ENCODE results near the gene SIDT1.
A peak's percentile ranks its signal among the peaks of the same experiment; 100 is the strongest.

The SIDT1 gene

DNA sequence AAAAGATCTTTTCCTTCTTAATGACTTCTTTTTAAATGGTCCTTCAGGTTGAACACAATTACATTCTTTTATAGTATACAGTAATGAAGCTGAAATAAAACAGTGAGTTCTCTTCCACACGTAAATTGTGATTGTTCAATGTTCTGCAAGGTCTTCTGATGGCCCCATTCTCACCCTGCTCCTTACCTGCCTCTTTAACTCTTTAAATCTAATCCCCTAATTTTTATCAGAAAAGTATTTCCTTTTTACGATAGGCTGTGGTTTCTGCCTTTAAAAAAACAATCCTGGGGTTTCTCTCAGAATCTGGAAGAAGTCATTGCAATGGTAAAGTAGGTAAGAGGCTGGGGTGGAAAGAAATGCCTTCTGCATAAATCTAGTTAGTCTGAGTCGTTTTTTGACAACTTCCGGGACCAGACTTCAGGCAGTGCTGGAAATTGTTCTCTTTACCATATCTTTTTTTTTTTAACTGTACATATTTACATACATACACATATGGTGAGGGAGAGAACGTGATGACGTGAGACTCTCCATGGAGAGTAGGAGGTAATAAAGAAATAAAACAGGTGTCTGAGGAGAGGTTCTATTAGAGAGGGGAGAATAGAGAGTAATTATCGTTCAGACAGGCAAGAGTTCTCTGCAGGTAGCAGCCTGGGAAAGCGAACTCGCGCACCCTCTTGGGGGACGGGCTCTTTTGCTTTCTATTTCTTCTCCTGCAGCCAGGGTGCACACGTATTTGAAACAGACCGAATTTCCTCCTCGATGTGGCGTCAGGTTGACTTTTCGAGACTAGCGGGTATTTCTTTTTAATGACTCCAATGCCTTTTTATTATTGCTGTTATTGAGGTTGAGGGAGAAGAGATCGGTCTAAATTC is at the start of gene SIDT1:
Gene SIDT1 (plus strand): TSS at position 730 of the 872 bp plus-strand sequence. CDS start 467 bp downstream, outside the sequence.
- no peak for DNase-seq

DNA sequence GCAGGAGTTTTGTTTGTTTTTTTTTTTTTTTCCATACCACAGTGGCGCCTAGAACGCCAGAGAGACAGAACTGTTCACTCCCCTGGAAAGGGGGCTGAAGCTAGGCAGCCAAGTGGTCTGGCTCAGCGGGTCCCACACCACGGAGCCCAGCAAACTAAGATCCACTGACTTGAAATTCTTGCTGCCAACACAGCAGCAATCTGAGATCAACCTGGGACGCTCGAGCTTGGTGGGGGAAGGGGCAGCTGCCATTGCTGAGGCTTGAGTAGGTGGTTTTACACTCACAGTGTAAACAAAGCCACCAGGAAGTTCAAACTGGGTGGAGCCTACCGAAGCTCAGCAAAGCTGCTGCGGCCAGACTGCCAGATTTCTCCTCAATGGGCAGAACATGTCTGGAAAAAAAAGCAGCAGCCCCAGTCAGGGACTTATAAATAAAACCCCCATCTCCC is 47.2 kb upstream of the SIDT1 start:
- DNase-seq: no peak

DNA sequence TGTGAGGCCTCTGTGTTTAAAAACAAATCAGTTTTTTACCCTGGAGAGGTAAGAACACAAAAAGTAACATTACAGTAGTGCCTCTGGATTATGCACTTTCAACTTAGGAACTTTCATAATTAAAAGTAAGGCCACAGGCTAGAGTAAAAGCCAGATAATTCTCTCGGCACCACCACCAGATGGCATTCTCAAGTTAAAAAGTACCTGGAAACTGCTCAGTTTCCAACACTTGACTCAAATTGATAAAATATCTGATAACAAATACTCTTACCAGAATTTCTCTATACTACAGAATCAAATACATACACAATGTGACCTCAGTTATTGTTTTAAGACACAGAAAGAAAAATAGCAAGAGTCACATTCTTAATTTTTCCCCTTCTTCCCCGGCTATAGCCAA is 37.3 kb upstream of the SIDT1 start:
- DNase-seq: no peak

DNA sequence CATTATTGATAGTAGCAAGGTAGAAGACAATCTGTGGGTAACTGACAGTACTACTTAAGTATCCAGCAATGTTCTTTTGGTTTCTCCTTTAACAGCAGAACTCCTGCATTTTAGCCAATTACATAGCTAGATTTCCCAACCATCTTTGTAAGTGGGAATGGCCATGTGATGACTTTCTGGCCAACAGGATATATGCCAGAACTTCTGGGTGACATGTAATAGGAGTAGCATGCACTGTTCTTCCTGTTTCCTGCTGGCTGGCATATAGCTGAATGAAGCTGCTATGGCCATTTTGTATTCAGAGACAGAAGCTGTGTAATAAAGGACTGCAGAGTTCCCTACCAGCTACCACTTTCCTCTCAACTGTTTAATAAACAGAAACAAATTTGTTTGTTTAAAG is 35.4 kb upstream of the SIDT1 start:
- DNase-seq: no peak

DNA sequence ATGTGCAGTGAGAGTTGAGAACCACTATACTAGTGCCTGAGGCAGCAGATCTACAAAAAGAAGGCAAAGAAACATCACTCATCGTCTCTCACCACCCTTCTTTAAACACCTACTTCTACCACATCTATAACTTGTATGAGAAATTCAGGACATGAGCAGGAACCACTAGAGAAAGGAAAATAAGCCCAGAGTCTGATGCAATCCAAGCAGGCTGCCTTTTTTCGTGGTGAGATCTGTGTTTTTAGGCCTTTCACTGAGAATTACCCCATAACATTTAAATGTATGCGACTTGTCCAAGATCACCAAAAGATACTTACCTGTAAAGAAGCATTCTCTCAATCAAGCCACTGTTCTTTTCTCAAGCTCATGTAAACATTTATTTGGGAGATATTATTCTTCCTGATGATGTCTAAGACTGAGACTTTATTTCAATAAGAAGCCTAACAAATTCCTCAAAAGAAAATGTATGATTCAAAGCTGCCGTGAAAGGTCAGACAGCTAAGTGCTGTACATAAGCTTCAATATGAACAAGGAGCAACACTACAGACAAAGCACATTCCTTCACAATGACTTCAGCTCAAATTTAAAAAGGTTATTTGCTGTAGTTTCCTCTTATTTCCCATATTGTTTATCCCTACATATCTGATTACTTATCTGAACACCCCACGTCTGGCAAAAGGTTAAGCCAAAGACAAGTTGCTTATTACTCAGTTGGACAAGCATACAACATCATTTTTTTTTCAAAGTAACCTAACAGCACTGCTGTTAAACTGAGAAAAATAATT is 33.9 kb upstream of the SIDT1 start:
- DNase-seq: no peak

DNA sequence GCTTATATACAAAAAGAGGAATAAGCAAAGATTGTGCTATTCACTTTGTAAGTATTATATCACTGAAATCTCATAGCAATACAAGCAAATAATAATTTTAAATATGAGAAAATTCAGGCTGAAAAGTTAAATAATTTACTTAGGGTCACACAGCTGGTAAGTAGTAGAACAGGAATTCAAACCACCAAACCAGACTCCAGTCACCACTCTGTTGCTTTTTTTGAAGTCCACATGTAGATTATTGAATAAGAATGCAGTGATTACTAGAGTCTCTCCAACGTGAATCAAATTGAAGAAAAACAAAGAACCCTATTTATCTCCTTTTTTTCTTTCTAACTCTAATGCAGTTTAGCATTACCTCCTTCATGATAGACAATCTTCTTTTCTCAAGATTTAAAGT is 33.3 kb upstream of the SIDT1 start:
- DNase-seq: no peak

DNA sequence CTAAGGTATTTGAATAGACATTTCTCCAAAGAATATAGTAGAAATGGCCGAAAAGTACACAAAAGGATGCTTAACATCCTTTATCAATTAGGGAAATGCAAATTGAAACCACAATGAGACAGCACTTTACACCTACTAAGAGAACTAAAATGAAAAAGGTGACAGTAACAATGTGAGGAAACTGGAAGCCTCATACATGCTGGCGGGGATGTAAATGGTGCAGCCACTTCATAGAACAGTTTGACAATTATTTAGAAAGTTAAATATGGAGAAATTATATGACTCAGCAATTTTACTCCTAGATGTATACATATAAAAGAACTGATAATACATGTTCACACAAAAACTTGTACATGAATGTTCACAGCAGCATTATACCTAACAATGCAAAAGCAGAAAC is 30.8 kb upstream of the SIDT1 start:
- DNase-seq: no peak

DNA sequence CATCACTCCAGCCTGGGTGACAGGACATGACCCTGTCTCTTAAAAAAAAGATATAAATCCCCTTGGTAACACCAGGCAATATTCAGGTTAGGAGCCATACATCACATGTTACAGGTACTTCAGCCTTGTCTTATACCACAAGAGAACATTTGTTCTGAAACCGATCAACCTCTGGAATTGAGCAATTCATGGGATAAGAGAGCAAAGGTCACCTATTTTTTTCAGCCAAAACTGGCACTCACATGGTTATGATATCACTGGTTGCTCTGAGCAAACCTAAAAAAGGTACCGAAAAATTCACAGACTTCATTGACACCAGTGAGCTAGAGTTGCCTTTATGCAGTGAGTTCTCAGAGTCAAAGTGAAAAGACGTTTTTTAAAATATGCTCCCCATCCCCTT is 26.5 kb upstream of the SIDT1 start:
- DNase-seq: no peak

DNA sequence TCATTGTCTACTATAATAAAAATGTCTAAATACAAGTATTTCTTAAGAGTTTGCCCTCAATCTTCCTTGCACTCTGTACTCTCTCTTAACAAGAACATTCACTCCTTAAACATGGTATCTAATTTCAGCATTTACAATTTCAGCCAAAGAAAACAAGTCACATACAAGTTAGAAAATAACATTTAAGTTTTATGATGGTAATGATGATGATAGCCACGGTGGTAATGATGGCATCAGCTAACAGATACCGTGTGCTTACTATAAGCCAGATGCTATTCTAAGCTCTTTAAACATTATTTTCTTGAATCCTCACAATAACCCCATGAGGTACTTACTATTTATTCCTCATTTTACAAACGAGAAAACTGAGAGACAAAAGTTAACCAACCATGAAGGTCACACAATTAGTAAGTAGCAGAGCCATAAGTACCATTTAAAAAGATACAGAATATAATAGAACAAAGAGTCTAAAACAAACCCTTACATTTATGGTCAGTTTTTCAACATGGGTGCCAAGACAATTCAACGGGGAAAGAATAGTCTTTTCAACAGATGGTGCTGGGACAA is 24.8 kb upstream of the SIDT1 start:
- no peak for DNase-seq

DNA sequence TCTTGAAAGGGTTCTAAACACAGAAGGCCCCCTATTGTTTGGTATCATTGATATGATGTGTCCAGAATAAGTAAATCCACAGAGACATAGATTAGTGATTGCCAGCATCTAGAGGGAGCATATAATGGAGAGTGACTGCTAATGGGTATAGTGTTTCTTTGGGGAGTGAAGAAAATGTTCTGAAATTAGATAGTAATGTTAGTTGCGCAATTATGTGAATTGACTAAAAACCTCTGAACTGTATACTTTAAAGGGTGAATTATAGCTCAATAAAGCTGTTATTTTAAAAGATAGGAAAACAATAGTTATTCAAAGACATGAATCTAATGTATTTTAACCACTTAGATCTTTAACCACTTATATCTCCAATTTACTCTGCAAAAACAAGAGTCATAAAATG is 23.4 kb upstream of the SIDT1 start:
- no peak for DNase-seq

DNA sequence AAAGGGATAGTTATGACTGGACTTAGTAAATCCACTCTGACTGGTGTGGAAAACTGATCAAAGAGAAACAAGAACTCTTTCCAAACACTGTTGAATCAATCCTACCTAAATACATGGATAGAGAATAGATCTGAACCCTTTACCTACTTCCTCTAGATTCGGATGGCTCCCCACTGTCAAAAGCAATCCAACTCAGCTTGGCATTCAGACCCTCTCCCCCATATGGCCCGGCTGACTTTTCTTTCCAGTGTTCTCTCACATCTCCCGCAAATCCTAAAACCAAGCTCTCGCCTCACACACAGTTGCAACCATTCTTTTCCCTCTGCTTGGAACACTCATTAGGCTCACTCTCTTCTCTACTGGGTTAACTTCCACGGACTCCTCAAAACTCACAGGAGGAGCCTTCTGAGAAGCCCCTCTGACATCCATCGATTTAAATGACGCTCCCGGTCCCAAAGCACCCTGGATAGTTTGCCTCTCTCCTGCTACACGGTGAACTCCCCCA is 18.0 kb upstream of the SIDT1 start:
- DNase-seq: no peak

DNA sequence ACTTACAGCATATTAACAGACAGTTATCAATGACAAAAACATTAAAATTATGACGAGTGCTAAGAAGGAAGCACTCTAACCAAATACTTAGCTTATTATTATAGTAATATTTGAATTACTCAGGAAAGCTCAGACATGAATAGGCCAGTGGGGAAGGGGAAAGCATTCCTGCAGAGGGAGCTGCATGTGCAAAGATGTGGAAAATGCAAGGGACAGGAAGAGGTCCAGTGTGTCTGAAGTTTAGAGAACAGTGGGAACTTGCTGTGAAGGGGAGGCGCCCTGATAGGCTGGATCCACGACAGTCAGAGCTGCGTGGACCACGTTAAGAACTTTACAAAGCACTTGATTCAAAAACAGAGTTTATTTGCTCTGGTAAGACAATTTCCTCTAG is 16.2 kb upstream of the SIDT1 start:
- DNase-seq: peak; percentile 58

DNA sequence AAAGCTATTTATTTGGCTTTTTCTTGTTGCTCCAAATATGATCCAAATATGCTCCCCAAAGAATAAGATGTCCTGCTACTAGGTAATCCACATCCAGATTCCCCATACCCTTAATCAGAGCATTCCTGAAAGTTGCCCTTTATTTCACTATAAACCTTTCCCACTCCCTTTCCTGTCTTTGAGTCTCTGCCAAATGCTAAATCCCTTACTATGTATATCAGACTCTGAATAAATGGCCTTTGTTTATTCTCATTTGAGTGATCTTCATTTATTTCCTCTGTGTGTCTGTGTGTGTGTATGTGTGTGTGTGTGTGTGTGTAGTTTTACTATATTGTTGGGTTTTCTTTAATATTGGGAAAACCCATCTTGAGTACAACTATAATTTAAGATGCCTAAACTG is 10.4 kb upstream of the SIDT1 start:
- no peak for DNase-seq

DNA sequence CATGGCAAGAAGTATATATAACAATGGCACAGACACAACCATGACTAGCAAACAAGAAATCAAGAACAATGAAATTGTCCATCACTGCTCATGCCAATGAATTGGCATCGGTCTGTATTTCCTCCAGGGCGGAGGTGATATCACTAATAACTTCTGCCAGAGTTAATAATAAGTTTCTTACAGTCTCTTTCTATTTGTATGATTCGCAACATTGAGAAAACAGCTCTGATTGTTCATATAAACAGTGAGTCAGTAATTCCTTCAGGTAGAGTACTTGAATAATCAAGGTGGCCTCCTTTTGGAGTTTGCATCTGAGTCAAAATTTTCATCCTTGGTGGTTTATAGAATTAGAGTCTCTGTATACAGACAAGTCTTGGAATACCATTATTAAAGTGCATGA is 9.1 kb upstream of the SIDT1 start:
- DNase-seq: no peak

DNA sequence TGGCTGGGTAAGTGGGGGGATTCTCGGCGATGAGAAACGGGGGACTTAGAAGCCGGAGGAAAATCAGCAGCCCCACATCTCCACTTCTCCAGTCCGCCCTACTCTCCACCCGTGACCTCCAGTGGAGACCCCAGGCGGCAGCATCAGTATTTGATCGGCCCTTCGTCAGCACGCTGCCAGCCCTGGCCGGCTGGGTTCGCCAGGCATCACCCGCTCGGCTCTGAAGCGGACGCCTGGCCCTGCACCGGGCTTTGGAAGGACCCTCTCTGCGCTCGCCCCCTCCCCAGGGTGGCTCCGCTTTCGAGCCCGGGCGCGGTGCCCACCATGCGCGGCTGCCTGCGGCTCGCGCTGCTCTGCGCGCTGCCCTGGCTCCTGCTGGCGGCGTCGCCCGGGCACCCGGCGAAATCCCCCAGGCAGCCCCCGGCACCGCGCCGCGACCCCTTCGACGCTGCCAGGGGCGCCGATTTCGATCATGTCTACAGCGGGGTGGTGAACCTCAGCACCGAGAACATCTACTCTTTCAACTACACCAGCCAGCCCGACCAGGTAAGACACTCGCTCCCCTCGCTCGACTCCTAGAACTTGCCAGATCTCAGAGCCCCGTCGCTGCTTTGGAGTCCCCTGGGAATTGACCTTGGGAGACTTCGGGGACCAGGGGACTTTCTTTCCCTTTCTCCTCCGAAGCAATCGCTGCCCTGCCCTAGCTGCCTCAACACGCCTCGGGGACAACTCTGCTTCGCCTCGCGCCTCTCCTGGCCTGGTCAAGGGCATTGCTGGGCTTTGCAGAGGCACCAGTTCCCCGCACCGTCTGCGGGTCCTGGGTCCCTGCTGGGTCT is 561 bp downstream of the SIDT1 start:
- no peak for DNase-seq

DNA sequence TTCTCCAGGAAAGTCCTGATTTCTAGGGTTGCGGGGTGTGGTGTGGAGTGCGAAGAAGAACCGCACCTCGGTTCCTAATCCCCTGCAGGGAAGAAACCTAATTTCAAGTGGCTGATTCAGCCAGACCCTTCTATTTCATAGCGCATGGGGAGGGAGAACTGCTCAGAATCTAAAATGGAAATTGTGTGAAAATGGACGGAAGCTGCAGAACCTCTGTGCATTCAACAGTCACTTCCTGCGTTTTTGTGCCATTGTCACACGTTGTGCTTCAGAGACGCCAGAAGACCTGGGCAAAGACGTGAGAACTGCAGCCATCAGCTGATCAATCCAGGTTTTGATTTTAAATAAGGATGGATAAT is 1.2 kb downstream of the SIDT1 start:
- no peak for DNase-seq

DNA sequence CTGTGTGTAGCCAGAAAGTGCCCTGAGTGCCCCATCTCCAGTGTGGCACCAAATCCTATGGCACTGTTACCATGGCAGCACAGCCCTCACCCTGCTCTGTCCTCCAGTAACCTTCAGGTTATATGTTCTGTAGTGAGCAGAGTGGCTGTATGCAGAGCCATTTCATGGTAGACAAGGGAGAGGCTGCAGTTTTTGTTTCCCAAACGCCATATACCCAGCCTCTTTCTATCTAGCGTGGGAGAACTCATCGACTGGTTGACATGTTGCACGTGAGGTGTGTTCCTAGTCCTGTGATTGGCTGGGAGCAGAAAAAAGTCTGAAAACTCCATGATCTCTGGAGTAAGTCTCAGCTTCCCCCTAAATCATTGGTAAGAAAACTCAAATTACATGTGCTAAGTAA is 2.0 kb downstream of the SIDT1 start:
- DNase-seq: no peak

DNA sequence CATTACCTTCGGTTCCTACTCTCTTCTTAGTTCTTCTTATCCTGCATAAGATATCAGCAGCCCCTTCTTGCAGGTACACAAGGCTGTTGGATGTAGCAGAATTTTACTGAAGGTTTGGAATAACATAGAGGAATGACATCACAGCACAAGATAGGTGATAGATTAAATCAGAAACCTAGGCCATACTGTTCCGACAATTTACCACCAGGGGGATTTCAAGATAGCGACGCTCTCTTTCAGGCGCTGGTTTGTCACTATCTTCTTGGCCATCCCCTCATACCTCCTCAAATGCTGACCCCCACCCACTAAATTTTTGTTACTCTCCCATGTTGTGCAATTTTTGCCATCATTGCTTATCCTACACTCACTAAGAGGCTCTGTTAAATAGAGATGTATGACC is 3.5 kb downstream of the SIDT1 start:
- no peak for DNase-seq

DNA sequence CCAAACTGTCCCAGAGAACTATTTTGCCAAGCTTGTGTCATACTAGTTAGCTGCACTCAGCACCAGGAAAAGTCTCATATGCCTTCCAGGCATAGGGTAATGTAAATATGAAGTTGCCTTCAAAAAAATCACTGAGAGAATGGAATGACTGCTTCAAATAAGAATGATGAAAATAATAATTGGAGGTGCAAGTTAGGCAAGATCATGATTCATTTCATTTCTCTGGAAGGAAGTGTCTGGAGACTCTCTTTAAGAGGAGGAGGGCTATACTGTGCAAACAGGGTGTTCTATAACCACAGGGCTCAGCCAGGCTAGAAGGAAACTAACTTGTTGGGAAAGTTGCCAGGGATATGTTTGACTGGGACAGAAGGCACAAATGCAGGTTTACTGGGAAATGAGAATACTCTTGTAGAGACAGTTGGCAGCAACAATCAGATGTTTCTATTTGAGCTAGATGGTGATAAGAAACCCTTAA is 4.3 kb downstream of the SIDT1 start:
- no peak for DNase-seq

DNA sequence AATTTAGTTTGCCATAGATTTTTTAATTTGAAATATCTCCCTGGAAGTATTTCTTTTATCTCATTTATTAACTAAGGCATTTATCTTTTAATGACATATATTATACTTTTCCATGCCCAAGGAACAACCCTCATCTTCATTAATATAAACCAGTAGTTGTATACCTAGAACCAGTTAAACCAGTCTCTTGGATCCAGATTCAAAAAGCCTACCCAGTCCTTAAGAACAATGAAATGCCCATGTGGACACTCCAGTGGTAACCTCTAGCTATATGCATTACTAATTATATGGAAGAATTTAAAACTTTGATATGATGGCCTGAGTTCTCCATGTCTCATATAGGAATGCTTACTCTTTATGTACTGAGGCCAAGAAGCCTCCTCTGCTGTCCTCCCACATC is 4.8 kb downstream of the SIDT1 start:
- DNase-seq: no peak

DNA sequence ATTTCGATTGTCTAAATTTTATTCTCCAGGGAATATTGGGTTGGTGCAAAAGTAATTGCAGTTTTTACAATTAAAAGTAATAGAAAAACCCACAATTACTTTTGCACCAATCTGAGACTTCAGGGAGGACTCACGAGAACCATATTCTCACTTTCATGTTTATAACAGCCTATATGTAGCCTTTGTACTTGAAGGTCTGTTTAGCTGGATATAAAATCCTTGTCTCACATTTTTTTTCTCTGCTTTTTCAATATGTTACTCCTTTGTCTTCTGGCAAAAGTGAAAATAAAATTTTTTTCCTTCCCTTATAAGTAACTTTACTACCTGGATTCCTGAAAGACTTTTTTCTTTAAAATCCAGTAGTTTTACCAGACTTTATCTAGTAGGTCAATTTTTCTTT is 9.2 kb downstream of the SIDT1 start:
- no peak for DNase-seq

DNA sequence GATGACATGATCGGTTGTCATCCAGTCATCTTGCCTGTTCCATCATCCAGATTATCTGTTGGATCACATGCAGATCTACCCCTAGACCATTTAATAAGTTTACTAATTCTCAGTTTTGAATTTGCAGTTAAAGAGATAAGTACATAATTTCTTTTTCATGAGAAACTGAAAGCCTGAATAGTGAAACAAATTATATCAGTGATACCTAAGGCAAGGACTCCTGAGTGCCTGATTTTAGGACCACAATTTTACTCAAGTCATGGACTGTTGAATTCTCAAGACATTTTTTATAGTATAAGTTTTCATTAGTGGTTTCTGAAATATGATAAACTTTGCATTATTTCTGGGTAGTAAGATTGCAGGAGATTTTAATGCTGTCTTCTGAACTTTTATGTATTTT is 13.2 kb downstream of the SIDT1 start:
- no peak for DNase-seq

DNA sequence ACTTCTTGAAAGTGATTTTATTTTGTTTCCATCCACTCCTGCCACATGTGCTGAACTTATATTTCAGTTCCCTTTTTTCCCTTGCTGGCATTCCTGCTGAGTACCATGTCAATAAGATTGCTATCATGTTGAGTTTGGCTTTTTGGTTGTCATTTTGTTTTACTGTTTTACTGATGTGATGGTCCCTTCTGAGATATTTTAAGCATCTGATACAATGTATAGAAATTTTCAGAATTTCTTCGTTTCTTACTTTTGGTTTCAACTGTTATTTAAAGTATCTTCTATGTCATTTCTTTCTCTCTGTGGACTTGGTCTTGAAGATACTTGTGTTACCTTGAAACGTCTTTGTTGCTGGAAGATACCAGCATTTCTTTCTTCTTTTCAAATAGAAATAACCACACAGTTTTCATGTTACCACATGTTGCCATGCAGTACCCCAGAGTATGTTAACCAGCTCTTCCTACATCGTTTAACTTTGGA is 14.1 kb downstream of the SIDT1 start:
- DNase-seq: no peak
